ENCODE data around the gene HFE.

GRCh38 chr6:26088344-26088743, 1.1 kb downstream of the HFE start:
- no peak for TF ChIP-seq HINFP (CRISPR knock-in tag; IDR thresholded peaks at IDR 0.05; ENCODE audit: low read depth)
- TF ChIP-seq HNRNPUL1 (IDR thresholded peaks at IDR 0.05; ENCODE audit: low read depth, low read length): no peak
- TF ChIP-seq, protein P1, sequence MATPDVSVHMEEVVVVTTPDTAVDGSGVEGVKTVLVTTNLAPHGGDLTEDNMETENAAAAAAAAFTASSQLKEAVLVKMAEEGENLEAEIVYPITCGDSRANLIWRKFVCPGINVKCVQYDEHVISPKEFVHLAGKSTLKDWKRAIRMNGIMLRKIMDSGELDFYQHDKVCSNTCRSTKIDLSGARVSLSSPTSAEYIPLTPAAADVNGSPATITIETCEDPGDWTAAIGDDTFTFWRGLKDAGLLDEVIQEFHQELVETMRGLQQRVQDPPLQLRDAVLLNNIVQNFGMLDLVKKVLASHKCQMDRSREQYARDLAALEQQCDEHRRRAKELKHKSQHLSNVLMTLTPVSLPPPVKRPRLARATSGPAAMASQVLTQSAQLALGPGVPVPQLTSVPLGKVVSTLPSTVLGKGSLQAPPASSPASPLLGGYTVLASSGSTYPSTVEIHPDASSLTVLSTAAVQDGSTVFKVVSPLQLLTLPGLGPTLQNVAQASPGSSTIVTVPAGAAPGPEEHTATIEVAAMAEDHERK (CRISPR knock-in tag; IDR thresholded peaks at IDR 0.05; ENCODE audit: low read depth): no peak
- TF ChIP-seq ATF6 (CRISPR knock-in tag; conservative IDR thresholded peaks at IDR 0.05): no peak
- TF ChIP-seq SMAD3 (CRISPR knock-in tag; IDR thresholded peaks at IDR 0.05): no peak
- TF ChIP-seq CTCF (CRISPR knock-in tag; IDR thresholded peaks at IDR 0.05): no peak
- TF ChIP-seq TAF1 (CRISPR knock-in tag; IDR thresholded peaks at IDR 0.05): no peak
- TF ChIP-seq SP2 (CRISPR knock-in tag; IDR thresholded peaks at IDR 0.05): no peak
- no peak for TF ChIP-seq CBFB (CRISPR knock-in tag; IDR thresholded peaks at IDR 0.05)
- TF ChIP-seq, protein P2, sequence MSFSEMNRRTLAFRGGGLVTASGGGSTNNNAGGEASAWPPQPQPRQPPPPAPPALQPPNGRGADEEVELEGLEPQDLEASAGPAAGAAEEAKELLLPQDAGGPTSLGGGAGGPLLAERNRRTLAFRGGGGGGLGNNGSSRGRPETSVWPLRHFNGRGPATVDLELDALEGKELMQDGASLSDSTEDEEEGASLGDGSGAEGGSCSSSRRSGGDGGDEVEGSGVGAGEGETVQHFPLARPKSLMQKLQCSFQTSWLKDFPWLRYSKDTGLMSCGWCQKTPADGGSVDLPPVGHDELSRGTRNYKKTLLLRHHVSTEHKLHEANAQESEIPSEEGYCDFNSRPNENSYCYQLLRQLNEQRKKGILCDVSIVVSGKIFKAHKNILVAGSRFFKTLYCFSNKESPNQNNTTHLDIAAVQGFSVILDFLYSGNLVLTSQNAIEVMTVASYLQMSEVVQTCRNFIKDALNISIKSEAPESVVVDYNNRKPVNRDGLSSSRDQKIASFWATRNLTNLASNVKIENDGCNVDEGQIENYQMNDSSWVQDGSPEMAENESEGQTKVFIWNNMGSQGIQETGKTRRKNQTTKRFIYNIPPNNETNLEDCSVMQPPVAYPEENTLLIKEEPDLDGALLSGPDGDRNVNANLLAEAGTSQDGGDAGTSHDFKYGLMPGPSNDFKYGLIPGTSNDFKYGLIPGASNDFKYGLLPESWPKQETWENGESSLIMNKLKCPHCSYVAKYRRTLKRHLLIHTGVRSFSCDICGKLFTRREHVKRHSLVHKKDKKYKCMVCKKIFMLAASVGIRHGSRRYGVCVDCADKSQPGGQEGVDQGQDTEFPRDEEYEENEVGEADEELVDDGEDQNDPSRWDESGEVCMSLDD (CRISPR knock-in tag; IDR thresholded peaks at IDR 0.05; ENCODE audit: borderline replicate concordance): no peak
- TF ChIP-seq SNAI1 (CRISPR knock-in tag; IDR thresholded peaks at IDR 0.05; ENCODE audit: borderline replicate concordance): no peak
